WTC11 (cell line): ENCODE measurements around the gene TNXB. TPM values are rescaled to one million over a fixed set of nuclear protein-coding genes. Genes with fewer than 3 reads are reported as not detected.

Experiments used
- ATAC-seq: fragments of 200-7000 bp; cut with Tn5 transposase; 2 replicates; pipeline ENCODE4 v1.10.0; 2021; ENCODE audit warnings: mild to moderate bottlenecking, moderate library complexity
- CTCF ChIA-PET: fragments of 300-600 bp; sonication (Branson Sonifier 250); formaldehyde crosslinking; loops from one replicate; lab custom pipeline; 2021; ENCODE audit warnings: antibody characterized with exemption; lab: Charles Lee
- POLR2A ChIA-PET: fragments of 350-600 bp; sonication (Branson Sonifier 250); formaldehyde crosslinking; loops from one replicate; lab custom pipeline; 2021; ENCODE audit warnings: antibody characterized with exemption; lab: Charles Lee
- DNase-seq: peaks from one replicate; pipeline ENCODE4 v3.0.0; 2021; ENCODE audit warnings: low spot score
- H3K27ac Mint-ChIP-seq: 2 replicates; pipeline ENCODE4 v1.8.0; 2021; ENCODE audit warnings: mixed read lengths
- H3K27me3 Mint-ChIP-seq: 2 replicates; pipeline ENCODE4 v1.8.0; 2021; ENCODE audit warnings: low read depth, mild to moderate bottlenecking, moderate library complexity, mixed read lengths
- H3K36me3 Mint-ChIP-seq: 2 replicates; pipeline ENCODE4 v1.8.0; 2021; ENCODE audit warnings: mixed read lengths
- H3K4me1 Mint-ChIP-seq: 2 replicates; pipeline ENCODE4 v1.8.0; 2022; ENCODE audit warnings: mixed read lengths
- H3K4me3 Mint-ChIP-seq: 2 replicates; pipeline ENCODE4 v1.8.0; 2021; ENCODE audit warnings: mild to moderate bottlenecking, moderate library complexity, mixed read lengths
- H3K9me3 Mint-ChIP-seq: 2 replicates; pipeline ENCODE4 v1.8.0; 2021; ENCODE audit warnings: mixed read lengths
- AFF4 ChIP-seq: sonication (generic); formaldehyde crosslinking; IDR thresholded peaks from 2 replicates; pipeline ENCODE4 v1.8.1; 2023; ENCODE audit warnings: mild to moderate bottlenecking, missing genetic modification reagents, borderline replicate concordance
- ATF1 ChIP-seq: sonication (generic); formaldehyde crosslinking; IDR thresholded peaks from 2 replicates; pipeline ENCODE4 v1.8.1; 2023; ENCODE audit warnings: mild to moderate bottlenecking, moderate library complexity, missing genetic modification reagents
- ERG ChIP-seq: fragments of 250-450 bp; sonication (Bioruptor Pico); IDR thresholded peaks from 2 replicates; pipeline ENCODE4 v1.8.0; 2021; ENCODE audit warnings: mild to moderate bottlenecking
- FOXJ3 ChIP-seq: sonication (generic); formaldehyde crosslinking; IDR thresholded peaks from 2 replicates; pipeline ENCODE4 v1.9.0; 2021; ENCODE audit warnings: missing genetic modification reagents, mild to moderate bottlenecking, borderline replicate concordance
- FOXK1 ChIP-seq: sonication (generic); formaldehyde crosslinking; IDR thresholded peaks from 2 replicates; pipeline ENCODE4 v1.8.0; 2022; ENCODE audit warnings: mild to moderate bottlenecking, moderate library complexity, missing genetic modification reagents
- FOXP1 ChIP-seq: sonication (generic); formaldehyde crosslinking; IDR thresholded peaks from 2 replicates; pipeline ENCODE4 v1.8.0; 2022; ENCODE audit warnings: missing genetic modification reagents, mild to moderate bottlenecking, moderate library complexity, borderline replicate concordance
- GABPB1 ChIP-seq: sonication (generic); formaldehyde crosslinking; IDR thresholded peaks from 2 replicates; pipeline ENCODE4 v1.8.1; 2023; ENCODE audit warnings: mild to moderate bottlenecking, missing genetic modification reagents
- NFATC4 ChIP-seq: fragments of 250-450 bp; sonication (Bioruptor Pico); IDR thresholded peaks from 2 replicates; pipeline ENCODE4 v1.9.0; 2021; ENCODE audit warnings: mild to moderate bottlenecking
- NR3C1 ChIP-seq: sonication (generic); formaldehyde crosslinking; conservative IDR thresholded peaks from 2 replicates; pipeline ENCODE4 v1.8.1; 2023; ENCODE audit warnings: low read depth, mild to moderate bottlenecking, missing genetic modification reagents
- RORB ChIP-seq: fragments of 250-450 bp; sonication (Bioruptor Pico); IDR thresholded peaks from 2 replicates; pipeline ENCODE4 v1.9.0; 2021; ENCODE audit warnings: mild to moderate bottlenecking
- SP1 ChIP-seq: sonication (generic); formaldehyde crosslinking; conservative IDR thresholded peaks from 2 replicates; pipeline ENCODE4 v1.8.1; 2022; ENCODE audit warnings: missing genetic modification reagents
- TEAD1 ChIP-seq: sonication (generic); formaldehyde crosslinking; IDR thresholded peaks from 2 replicates; pipeline ENCODE4 v1.8.0; 2022; ENCODE audit warnings: mild to moderate bottlenecking, missing genetic modification reagents
- TEAD4 ChIP-seq: sonication (generic); formaldehyde crosslinking; IDR thresholded peaks from 2 replicates; pipeline ENCODE4 v1.8.0; 2022; ENCODE audit warnings: mild to moderate bottlenecking, missing genetic modification reagents
- TP53 ChIP-seq: sonication (generic); formaldehyde crosslinking; IDR thresholded peaks from 2 replicates; pipeline ENCODE4 v1.8.1; 2023; ENCODE audit warnings: mild to moderate bottlenecking, missing genetic modification reagents
- ZNF219 ChIP-seq: sonication (generic); formaldehyde crosslinking; IDR thresholded peaks from 2 replicates; pipeline ENCODE4 v1.8.0; 2023; ENCODE audit warnings: missing genetic modification reagents, mild to moderate bottlenecking, borderline replicate concordance
- ZNF423 ChIP-seq: fragments of 250-450 bp; sonication (Bioruptor Pico); IDR thresholded peaks from 2 replicates; pipeline ENCODE4 v2.1.2; 2022; ENCODE audit warnings: mild to moderate bottlenecking, moderate library complexity
- ZNF512 ChIP-seq: sonication (generic); formaldehyde crosslinking; IDR thresholded peaks from 2 replicates; pipeline ENCODE4 v1.8.1; 2022; ENCODE audit warnings: missing genetic modification reagents, borderline replicate concordance
- ZNF532 ChIP-seq: fragments of 250-450 bp; sonication (Bioruptor Pico); IDR thresholded peaks from 2 replicates; pipeline ENCODE4 v1.9.0; 2021; ENCODE audit warnings: mild to moderate bottlenecking, borderline replicate concordance
- total RNA-seq: library from RNA; stranded (reverse); gene quantifications from 3 replicates; pipeline ENCODE4 v1.2.3, GENCODE V29; 2021
- TF ChIP-seq, protein P1 (sequence below): fragments of 250-450 bp; sonication (Bioruptor Pico); IDR thresholded peaks from 2 replicates; pipeline ENCODE4 v1.9.0; 2021; ENCODE audit warnings: mild to moderate bottlenecking

The TNXB gene
- total RNA-seq, 1 experiment from 2014 or later, result 6.4 TPM

GRCh38 chr6:32128751-32129296 is 19.7 kb upstream of the TNXB start (continued):
- TF ChIP-seq ZNF512 (CRISPR knock-in tag) (no peak), RORB (no peak), ZNF532 (CRISPR knock-in tag) (no peak)

DNA sequence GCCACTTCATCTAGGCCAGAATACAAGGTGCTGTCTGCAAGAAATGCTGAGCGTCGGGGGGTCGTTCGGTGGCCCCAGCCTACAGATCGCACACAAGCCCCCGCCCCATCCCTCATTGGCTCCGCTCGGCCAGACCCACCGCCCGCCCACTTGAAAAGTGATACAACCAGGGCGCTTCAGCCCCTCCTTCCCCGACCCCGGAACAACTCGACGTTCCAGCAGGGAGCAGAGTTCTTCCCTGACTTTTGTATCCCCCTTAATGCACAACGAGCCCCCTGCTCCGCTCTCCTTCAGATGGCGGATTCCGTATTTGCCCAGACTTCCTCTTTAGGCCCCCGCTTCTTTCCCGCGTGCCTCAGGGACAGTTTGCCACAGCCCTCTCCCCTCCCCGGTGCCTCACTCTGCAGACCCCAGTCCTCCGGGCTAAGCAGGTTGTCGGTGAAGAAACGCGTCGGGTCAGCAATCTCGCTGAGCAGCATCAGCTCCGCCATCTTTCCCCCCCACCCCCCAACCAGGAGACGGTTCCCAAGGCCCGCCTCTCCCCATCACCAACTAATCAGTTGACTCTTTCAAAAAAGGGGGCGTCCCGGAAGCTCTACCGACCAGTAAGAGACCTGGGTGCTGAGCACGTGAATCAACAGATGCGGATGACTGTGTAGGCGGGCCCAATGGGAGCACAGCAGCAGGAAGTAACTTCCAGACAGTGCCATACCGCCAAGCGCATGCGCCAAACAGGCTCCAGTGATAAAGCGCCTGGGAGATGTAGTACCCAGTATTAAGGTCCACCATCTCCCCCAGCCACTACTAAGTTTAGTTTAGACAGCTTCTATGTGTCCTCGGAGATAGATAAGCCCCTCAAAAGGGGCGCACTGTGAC is 18.8 kb upstream of the TNXB start, which contains the start of gene ATF6B:
Gene ATF6B (minus strand): TSS at position 530 of the 876 bp plus-strand sequence. CDS start 39 bp downstream, at position 491.
- Mint-ChIP-seq H3K4me1 (peaks cover 23% of the 10 kb centered on the region), H3K27ac (peak within 1 kb of the TSS; percentile 99), H3K36me3 (peaks cover 18% of the 10 kb centered on the region), H3K27me3 (no peaks in the 10 kb centered on the region), H3K4me3 (peak within 1 kb of the TSS; percentile 99), H3K9me3 (no peaks in the 10 kb centered on the region)
- DNase-seq (peak; percentile 96), ATAC-seq (peak; percentile 93)
- CTCF ChIA-PET, result interaction anchor here (0.5 to 6.1 kb wide), 11 partner anchors 10 to 857 kb away, joined by 3 to 63 read pairs (median 4); partner anchors contain the start of genes EGFL8 and TAP2
- POLR2A ChIA-PET, result interaction anchor here (0.5 to 1.9 kb wide), 4 partner anchors 18 to 686 kb away, joined by 3 to 7 read pairs (median 5); partner anchors contain the start of gene PBX2
- TF ChIP-seq NR3C1 (CRISPR knock-in tag) (no peak), AFF4 (CRISPR knock-in tag) (no peak), FOXJ3 (CRISPR knock-in tag) (no peak), GABPB1 (CRISPR knock-in tag) (no peak; the same call in 1 of the 2 replicates), SP1 (CRISPR knock-in tag) (peak; percentile 71), NFATC4 (CRISPR knock-in tag) (no peak), ZNF219 (no peak), ERG (CRISPR knock-in tag) (no peak), ATF1 (CRISPR knock-in tag) (no peak), TEAD1 (CRISPR knock-in tag) (no peak), FOXK1 (CRISPR knock-in tag) (peak; percentile 70), ZNF423 (CRISPR knock-in tag) (no peak), FOXP1 (CRISPR knock-in tag) (peak; percentile 23; the same call in 1 of the 2 replicates), TEAD4 (no peak), TP53 (CRISPR knock-in tag) (no peak)
- TF ChIP-seq, protein P1, sequence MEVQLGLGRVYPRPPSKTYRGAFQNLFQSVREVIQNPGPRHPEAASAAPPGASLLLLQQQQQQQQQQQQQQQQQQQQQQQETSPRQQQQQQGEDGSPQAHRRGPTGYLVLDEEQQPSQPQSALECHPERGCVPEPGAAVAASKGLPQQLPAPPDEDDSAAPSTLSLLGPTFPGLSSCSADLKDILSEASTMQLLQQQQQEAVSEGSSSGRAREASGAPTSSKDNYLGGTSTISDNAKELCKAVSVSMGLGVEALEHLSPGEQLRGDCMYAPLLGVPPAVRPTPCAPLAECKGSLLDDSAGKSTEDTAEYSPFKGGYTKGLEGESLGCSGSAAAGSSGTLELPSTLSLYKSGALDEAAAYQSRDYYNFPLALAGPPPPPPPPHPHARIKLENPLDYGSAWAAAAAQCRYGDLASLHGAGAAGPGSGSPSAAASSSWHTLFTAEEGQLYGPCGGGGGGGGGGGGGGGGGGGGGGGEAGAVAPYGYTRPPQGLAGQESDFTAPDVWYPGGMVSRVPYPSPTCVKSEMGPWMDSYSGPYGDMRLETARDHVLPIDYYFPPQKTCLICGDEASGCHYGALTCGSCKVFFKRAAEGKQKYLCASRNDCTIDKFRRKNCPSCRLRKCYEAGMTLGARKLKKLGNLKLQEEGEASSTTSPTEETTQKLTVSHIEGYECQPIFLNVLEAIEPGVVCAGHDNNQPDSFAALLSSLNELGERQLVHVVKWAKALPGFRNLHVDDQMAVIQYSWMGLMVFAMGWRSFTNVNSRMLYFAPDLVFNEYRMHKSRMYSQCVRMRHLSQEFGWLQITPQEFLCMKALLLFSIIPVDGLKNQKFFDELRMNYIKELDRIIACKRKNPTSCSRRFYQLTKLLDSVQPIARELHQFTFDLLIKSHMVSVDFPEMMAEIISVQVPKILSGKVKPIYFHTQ (CRISPR knock-in tag), result no peak
